Smooth muscle cell (in vitro differentiated cells): ENCODE results near the gene ZC3H8. TPM values are rescaled to one million over a fixed set of nuclear protein-coding genes. Genes with fewer than 3 reads are reported as not detected.

Experiments used
- DNase-seq: peaks from one replicate; lab custom pipeline; 2025; ENCODE audit not compliant: unreplicated experiment; lab: John Stamatoyannopoulos, UW
- H2AFZ ChIP-seq: fragments of 200-600 bp; sonication (generic); 2 replicates; pipeline ENCODE4 v1.6.0; 2016; ENCODE audit warnings: antibody characterized with exemption, low read depth, mild to moderate bottlenecking
- H3F3A ChIP-seq: fragments of 200-600 bp; sonication (generic); 2 replicates; pipeline ENCODE4 v1.6.0; 2017; ENCODE audit warnings: antibody characterized with exemption, low read depth
- H3K27ac ChIP-seq: fragments of 200-600 bp; sonication (generic); 2 replicates; pipeline ENCODE4 v1.5.1; 2016; ENCODE audit warnings: low read depth, mild to moderate bottlenecking
- H3K27me3 ChIP-seq: fragments of 200-600 bp; sonication (generic); 2 replicates; pipeline ENCODE4 v1.6.1; 2016; ENCODE audit warnings: low read depth, mild to moderate bottlenecking
- H3K36me3 ChIP-seq: fragments of 200-600 bp; sonication (generic); 2 replicates; pipeline ENCODE4 v1.5.1; 2016; ENCODE audit warnings: low read depth
- H3K4me1 ChIP-seq: fragments of 200-600 bp; sonication (generic); 2 replicates; pipeline ENCODE4 v1.5.1; 2016; ENCODE audit warnings: low read depth
- H3K4me2 ChIP-seq: fragments of 200-600 bp; sonication (generic); 2 replicates; pipeline ENCODE4 v1.6.0; 2016; ENCODE audit warnings: mild to moderate bottlenecking
- H3K4me3 ChIP-seq: fragments of 200-600 bp; sonication (generic); 2 replicates; pipeline ENCODE4 v1.5.1; 2016; ENCODE audit warnings: mild to moderate bottlenecking
- H3K79me2 ChIP-seq: fragments of 200-600 bp; sonication (generic); 2 replicates; pipeline ENCODE4 v1.6.0; 2016; ENCODE audit warnings: low read depth, mild to moderate bottlenecking
- H3K9ac ChIP-seq: fragments of 200-600 bp; sonication (generic); 2 replicates; pipeline ENCODE4 v1.6.0; 2016; ENCODE audit warnings: low read depth
- H3K9me3 ChIP-seq: fragments of 200-600 bp; sonication (generic); replicated peaks from 2 replicates; pipeline ENCODE4 v1.5.1; 2016; ENCODE audit warnings: low read depth
- H4K20me1 ChIP-seq: fragments of 200-600 bp; sonication (generic); 2 replicates; pipeline ENCODE4 v1.6.0; 2016; ENCODE audit warnings: low read depth
- CTCF ChIP-seq: fragments of 200-600 bp; sonication (generic); IDR thresholded peaks from 2 replicates; pipeline ENCODE4 v1.5.1; 2017; ENCODE audit warnings: borderline replicate concordance, mild to moderate bottlenecking, antibody characterized with exemption; ENCODE audit not compliant: insufficient read depth, poor library complexity, severe bottlenecking
- WGBS: methylation state at CpG from one replicate; pipeline ENCODE4 v1.1.7; 2016; ENCODE audit warnings: low lambda C conversion rate; 5-methylcytosine and 5-hydroxymethylcytosine counted together
- polyA plus RNA-seq: library from polyadenylated mRNA; unstranded; fragments of >200 nt; fragmentation: Nextera tagmentation; extraction: Ambion mirVana; gene quantifications from 2 replicates; pipeline ENCODE4 v1.2.1, GENCODE V29; 2016
- total RNA-seq: library from RNA; depleted of rRNA; stranded (reverse); fragments of >200 nt; gene quantifications from 2 replicates; pipeline ENCODE4 v1.2.3, GENCODE V29; 2014

The ZC3H8 gene
- total and polyA plus RNA-seq, 2 experiments from 2014 or later = 3.2 to 9.1 TPM

- H3K4me1 ChIP-seq = peaks cover 25% of the 10 kb centered on the region
- WGBS = under 1% methylated on average over 58 of the region's 60 CpGs
These were observed 20.6 kb upstream of the ZC3H8 start, which contains the start of gene ZC3H6 for GRCh38 chr2:112275311-112275886. Gene ZC3H6, plus strand, starts transcription at chr2:112275597. Its CDS starts 398 bp downstream, at chr2:112275995.

GRCh38 chr2:112273349-112273748 is 18.5 kb upstream of the ZC3H8 start:
- H3K9me3 ChIP-seq = no peaks in the 10 kb centered on the region
- TF ChIP-seq CTCF = no peak
- no peak overlapping the region for H3K27ac ChIP-seq
- no peaks in the 10 kb centered on the region for H3K27me3 ChIP-seq
- no peaks in the 10 kb centered on the region for H3K36me3 ChIP-seq
- no peak overlapping the region for H3K4me3 ChIP-seq
- 77% methylated on average over 5 of the region's 5 CpGs for WGBS
- H3K9ac ChIP-seq = no peak overlapping the region
- DNase-seq = no peak
- no peaks in the 10 kb centered on the region for H4K20me1 ChIP-seq
- H3K79me2 ChIP-seq = peaks cover 15% of the 10 kb centered on the region
- H3K4me2 ChIP-seq = no peak overlapping the region
- H3K4me1 ChIP-seq = peaks cover 25% of the 10 kb centered on the region
- no peak overlapping the region for H2AFZ ChIP-seq
- peaks cover 3% of the 10 kb centered on the region for H3F3A ChIP-seq

More at GRCh38 chr2:112275311-112275886, 20.6 kb upstream of the ZC3H8 start, which contains the start of gene ZC3H6:
- no peak for TF ChIP-seq CTCF
- Histone ChIP-seq H3F3A (peaks cover 3% of the 10 kb centered on the region), H3K4me2 (peak within 1 kb of the TSS; percentile 100), H3K79me2 (peaks cover 15% of the 10 kb centered on the region), H2AFZ (peak within 1 kb of the TSS; percentile 93), H3K9ac (peak within 1 kb of the TSS; percentile 100), H3K27me3 (no peaks in the 10 kb centered on the region), H3K9me3 (no peaks in the 10 kb centered on the region), H3K27ac (peak within 1 kb of the TSS; percentile 99), H3K36me3 (no peaks in the 10 kb centered on the region), H3K4me3 (peak within 1 kb of the TSS; percentile 97), H4K20me1 (no peaks in the 10 kb centered on the region)
- peak; percentile 95 for DNase-seq

- peaks cover 25% of the 10 kb centered on the region for H3K4me1 ChIP-seq
- peaks cover 3% of the 10 kb centered on the region for H3F3A ChIP-seq
- no peak overlapping the region for H3K9ac ChIP-seq
- DNase-seq = no peak
- H3K27me3 ChIP-seq = no peaks in the 10 kb centered on the region
- no peak overlapping the region for H2AFZ ChIP-seq
- H4K20me1 ChIP-seq = no peaks in the 10 kb centered on the region
- H3K4me3 ChIP-seq = no peak overlapping the region
- no peak for TF ChIP-seq CTCF
- H3K27ac ChIP-seq = peak overlapping the region; percentile 27
- H3K79me2 ChIP-seq = peaks cover 12% of the 10 kb centered on the region
- H3K4me2 ChIP-seq = peak overlapping the region; percentile 15
- 62% methylated on average over 5 of the region's 5 CpGs for WGBS
- no peaks in the 10 kb centered on the region for H3K9me3 ChIP-seq
- H3K36me3 ChIP-seq = no peaks in the 10 kb centered on the region
These were observed 17.8 kb upstream of the ZC3H8 start for GRCh38 chr2:112272669-112273068.

- 91% methylated on average over 1 of the region's 1 CpG for WGBS
- Histone ChIP-seq H3K9me3 (no peaks in the 10 kb centered on the region), H2AFZ (no peak overlapping the region), H3K4me3 (no peak overlapping the region), H3K9ac (no peak overlapping the region), H3K79me2 (no peaks in the 10 kb centered on the region), H3K36me3 (no peaks in the 10 kb centered on the region), H3K4me1 (peaks cover 13% of the 10 kb centered on the region), H3K27me3 (no peaks in the 10 kb centered on the region), H4K20me1 (no peaks in the 10 kb centered on the region), H3K4me2 (no peak overlapping the region), H3K27ac (no peak overlapping the region), H3F3A (no peaks in the 10 kb centered on the region)
- DNase-seq = no peak
- TF ChIP-seq CTCF = no peak
These were observed 13.7 kb upstream of the ZC3H8 start for GRCh38 chr2:112268547-112268946.
